H1 (cell line): Measurements from ENCODE around the gene SNCAIP. TPM values are rescaled to one million over a fixed set of nuclear protein-coding genes. Genes with fewer than 3 reads are reported as not detected.

Experiments used
- KDM5A ChIP-seq: fragments of 200-600 bp; IDR thresholded peaks from 2 replicates; pipeline ENCODE4 v1.7.1; 2012; ENCODE audit warnings: mild to moderate bottlenecking, low read length, inconsistent platforms, mixed read lengths
- polyA plus RNA-seq, 7 experiments: library from polyadenylated mRNA; depleted of rRNA in 3 of 7; stranded (reverse) in 5 of 7; unstranded in 2 of 7; fragments of >200 nt in 5 of 7; fragments of 200-250 nt in 2 of 7; gene quantifications; 1 replicate in 5 of 7; 2 replicates in 1 of 7; 4 replicates in 1 of 7; pipeline versions ENCODE4 v1.2.1 to v1.2.3, GENCODE V29; 2011 to 2013; ENCODE audit warnings: missing spikeins in 2 of 7, mixed read lengths in 2 of 7
- total RNA-seq: library from RNA; stranded (reverse); fragmentation: NEBNext Ultra II Directional; extraction: Animal tissue kit (Norgen Biotek cat#: 25700); gene quantifications from 2 replicates; pipeline ENCODE4 v1.2.1, GENCODE V29; 2021

SNCAIP gene
- total and polyA plus RNA-seq, 2 of the 8 experiments (the other 6 are each of a cell fraction or from before 2014, with no cell fraction given): 3.9 to 9.0 TPM

GRCh38 chr5:122398016-122398415 lies 86.0 kb downstream of the SNCAIP start (continued):
- TF ChIP-seq KDM5A: no peak
